ENCODE data around the gene HEPACAM2.

HEPACAM2 gene

DNA sequence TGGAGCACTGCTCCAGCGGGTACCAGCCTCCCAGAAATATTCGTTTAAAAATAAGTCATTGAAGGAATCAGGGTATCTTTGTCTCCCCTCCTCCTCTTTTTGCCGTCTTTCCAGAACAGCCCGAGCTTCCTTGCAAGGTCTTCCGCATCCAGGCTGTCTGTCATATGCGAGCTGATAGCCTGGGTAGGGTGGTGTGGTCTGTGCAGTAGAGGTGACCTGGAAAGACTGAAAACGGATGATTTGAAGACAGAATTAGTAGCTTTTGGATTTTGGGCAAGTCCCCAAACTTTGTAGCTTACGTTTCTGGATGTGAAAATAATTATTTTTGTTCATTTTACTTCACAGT, 6.4 kb upstream of the HEPACAM2 start:
- H3K27ac Mint-ChIP-seq = no peak overlapping the region
- peaks cover 22% of the 10 kb centered on the region for H3K27me3 Mint-ChIP-seq (ENCODE audit: low read depth, poor library complexity)
- H3K36me3 Mint-ChIP-seq (ENCODE audit: low read depth) = no peaks in the 10 kb centered on the region
- H3K4me3 Mint-ChIP-seq = peak overlapping the region; percentile 94
- TF ChIP-seq, protein P1, sequence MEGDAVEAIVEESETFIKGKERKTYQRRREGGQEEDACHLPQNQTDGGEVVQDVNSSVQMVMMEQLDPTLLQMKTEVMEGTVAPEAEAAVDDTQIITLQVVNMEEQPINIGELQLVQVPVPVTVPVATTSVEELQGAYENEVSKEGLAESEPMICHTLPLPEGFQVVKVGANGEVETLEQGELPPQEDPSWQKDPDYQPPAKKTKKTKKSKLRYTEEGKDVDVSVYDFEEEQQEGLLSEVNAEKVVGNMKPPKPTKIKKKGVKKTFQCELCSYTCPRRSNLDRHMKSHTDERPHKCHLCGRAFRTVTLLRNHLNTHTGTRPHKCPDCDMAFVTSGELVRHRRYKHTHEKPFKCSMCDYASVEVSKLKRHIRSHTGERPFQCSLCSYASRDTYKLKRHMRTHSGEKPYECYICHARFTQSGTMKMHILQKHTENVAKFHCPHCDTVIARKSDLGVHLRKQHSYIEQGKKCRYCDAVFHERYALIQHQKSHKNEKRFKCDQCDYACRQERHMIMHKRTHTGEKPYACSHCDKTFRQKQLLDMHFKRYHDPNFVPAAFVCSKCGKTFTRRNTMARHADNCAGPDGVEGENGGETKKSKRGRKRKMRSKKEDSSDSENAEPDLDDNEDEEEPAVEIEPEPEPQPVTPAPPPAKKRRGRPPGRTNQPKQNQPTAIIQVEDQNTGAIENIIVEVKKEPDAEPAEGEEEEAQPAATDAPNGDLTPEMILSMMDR (IDR thresholded peaks at IDR 0.05) = no peak
- peaks cover 16% of the 10 kb centered on the region for H3K4me1 Mint-ChIP-seq
- H3K9me3 Mint-ChIP-seq = no peaks in the 10 kb centered on the region
- DNase-seq = no peak

DNA sequence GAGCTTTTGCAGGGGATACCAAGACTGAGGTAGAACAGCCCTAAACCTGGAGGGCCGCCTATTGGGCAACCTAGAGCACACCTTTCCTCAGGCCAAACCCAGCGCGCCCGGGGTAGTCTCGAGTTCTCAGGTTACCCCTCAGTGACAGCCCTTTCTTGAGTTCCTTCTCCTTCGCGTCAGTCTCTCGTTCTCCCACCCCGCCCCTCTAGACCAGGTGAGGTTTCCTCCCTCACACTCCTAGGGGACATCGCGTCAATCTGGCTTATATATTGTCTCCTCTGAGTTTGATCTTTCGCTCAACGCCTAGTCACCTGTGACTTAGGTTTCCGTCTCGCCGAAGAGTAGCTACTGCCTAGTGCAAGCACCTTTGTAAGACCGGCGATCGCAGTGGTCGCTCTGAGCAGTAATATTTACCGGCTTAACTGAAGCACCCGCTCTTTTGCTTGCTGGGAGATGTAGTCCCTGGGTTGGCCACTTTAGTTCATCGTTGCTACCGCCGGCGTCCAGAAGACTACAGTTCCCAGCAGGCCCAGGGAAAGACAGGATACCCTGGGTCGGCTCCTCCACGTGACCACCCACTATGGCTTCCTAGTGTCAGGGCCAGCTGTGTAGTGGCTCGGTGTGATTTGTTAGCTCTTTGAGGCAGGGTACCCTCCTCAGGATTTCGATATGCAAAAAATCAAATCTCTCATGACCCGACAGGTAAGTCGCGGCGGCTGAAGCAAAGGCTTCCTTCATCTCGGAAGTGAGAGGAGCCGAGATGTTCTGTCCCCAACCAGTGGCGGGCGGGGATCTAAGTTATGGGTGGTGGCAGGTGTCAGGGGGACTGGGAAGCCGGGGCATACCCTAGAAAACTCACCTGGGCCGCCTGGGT, 5.8 kb upstream of the HEPACAM2 start, which contains the start of gene VPS50:
TSS of gene VPS50 (plus strand) at position 568 of the 874 bp plus-strand sequence. CDS start at position 670, 102 bp downstream.
- Mint-ChIP-seq H3K9me3 (no peaks in the 10 kb centered on the region), H3K27me3 (ENCODE audit: low read depth, poor library complexity) (peaks cover 22% of the 10 kb centered on the region), H3K27ac (no peak within 1 kb of the TSS), H3K36me3 (ENCODE audit: low read depth) (no peaks in the 10 kb centered on the region), H3K4me3 (peak within 1 kb of the TSS; percentile 94), H3K4me1 (peaks cover 16% of the 10 kb centered on the region)
- peak; percentile 85 for DNase-seq
- TF ChIP-seq, protein P1 (IDR thresholded peaks at IDR 0.05) = no peak

DNA sequence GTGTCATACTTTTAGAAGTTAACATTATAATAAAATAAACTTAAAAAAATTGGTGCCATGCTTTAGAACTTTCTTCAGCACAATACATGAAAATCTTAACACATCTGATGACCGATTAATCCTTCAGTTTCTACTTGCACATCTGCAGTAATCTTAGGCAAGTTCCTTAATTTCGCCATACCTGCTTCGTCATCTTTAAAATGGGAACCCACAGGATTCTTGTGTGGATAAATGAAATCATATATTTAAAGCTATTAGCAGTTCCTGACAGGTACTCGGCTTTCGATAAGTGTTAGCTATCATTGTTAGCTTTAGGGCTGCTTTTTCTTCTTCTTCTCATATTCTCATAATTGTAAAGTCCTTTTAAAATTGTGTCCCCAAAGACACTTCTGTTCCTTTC, 5.0 kb upstream of the HEPACAM2 start:
- no peaks in the 10 kb centered on the region for H3K36me3 Mint-ChIP-seq (ENCODE audit: low read depth)
- H3K9me3 Mint-ChIP-seq = no peaks in the 10 kb centered on the region
- DNase-seq = no peak
- H3K27ac Mint-ChIP-seq = no peak overlapping the region
- H3K4me1 Mint-ChIP-seq = peaks cover 16% of the 10 kb centered on the region
- peak overlapping the region; percentile 94 for H3K4me3 Mint-ChIP-seq
- TF ChIP-seq, protein P1 (IDR thresholded peaks at IDR 0.05) = no peak
- peaks cover 23% of the 10 kb centered on the region for H3K27me3 Mint-ChIP-seq (ENCODE audit: low read depth, poor library complexity)

DNA sequence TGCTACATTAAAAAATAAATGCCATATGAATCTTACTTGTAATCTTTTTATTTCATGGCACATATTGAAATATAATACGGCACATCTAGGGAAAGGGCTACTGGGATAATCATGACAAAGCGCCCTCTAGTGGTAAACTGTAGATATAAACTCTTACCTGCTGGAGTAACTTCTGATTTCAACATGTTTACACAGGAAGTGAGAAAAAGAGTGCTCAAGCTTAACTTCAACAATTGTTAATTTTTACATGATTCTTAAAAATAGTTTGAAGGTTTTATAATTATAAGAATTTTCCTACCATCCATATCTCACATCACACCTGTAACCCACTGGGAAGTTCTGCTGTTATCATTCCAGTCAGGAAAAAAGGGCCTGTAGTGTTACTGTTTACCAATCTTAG, 2.0 kb upstream of the HEPACAM2 start:
- peaks cover 16% of the 10 kb centered on the region for H3K4me1 Mint-ChIP-seq
- H3K4me3 Mint-ChIP-seq = no peak overlapping the region
- no peaks in the 10 kb centered on the region for H3K36me3 Mint-ChIP-seq (ENCODE audit: low read depth)
- TF ChIP-seq, protein P1 (IDR thresholded peaks at IDR 0.05) = peak; percentile 78
- H3K27me3 Mint-ChIP-seq (ENCODE audit: low read depth, poor library complexity) = peaks cover 39% of the 10 kb centered on the region
- H3K9me3 Mint-ChIP-seq = no peaks in the 10 kb centered on the region
- H3K27ac Mint-ChIP-seq = no peak overlapping the region
- DNase-seq = peak; percentile 26

DNA sequence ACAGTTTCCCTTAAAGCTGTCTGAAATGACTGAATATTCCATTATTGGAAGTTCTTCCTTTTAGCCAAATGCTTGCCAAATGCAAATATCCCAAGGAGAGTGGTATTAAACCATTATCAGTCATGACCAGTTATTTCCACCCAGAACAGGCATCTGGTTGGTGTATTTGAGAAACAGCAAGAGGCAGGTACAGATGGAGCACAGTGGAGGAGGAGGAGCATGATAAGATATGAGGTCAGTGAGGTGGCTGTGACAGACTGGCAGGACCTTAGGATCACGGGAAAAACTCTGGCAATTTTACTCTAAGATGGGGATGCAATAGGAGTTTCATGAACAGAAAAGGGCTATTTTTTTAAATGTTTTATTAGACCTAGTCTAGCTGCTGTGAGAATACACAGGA, 6.4 kb downstream of the HEPACAM2 start:
- Mint-ChIP-seq H3K9me3 (no peaks in the 10 kb centered on the region), H3K4me1 (no peaks in the 10 kb centered on the region), H3K4me3 (no peak overlapping the region), H3K27me3 (ENCODE audit: low read depth, poor library complexity) (peaks cover 22% of the 10 kb centered on the region), H3K27ac (no peak overlapping the region), H3K36me3 (ENCODE audit: low read depth) (no peaks in the 10 kb centered on the region)
- DNase-seq = no peak
- TF ChIP-seq, protein P1 (IDR thresholded peaks at IDR 0.05) = no peak

All from nephron progenitor cell (in vitro differentiated cells).